ENCODE measurements around the gene LAMA4.
A peak's percentile ranks its signal among the peaks of the same experiment; 100 is the strongest.

Gene LAMA4

DNA sequence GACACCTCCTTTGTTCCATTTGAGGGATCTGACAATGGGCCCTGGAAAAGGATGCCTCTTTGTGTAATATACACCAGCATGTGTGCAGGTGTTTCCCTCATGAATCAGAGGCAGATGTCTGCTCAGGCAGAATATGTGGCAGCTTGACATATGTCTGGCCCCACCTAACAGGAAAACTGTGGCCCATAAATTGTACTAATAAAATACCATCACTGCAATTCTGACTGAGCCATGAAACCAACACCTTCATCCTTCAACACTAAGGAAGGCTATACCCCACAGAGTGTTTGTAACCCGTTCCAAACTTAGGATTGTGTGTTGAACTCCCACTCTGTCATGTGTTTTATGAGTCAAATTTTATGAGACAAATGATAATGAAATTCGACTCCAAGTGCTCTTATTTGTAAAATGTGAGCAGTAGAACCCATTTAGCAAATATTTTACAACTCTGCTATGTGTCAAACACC lies 22.7 kb downstream of the LAMA4 start:
- DNase-seq (ENCODE audit: low read depth) = peak; percentile 64
- TF ChIP-seq, protein P1, sequence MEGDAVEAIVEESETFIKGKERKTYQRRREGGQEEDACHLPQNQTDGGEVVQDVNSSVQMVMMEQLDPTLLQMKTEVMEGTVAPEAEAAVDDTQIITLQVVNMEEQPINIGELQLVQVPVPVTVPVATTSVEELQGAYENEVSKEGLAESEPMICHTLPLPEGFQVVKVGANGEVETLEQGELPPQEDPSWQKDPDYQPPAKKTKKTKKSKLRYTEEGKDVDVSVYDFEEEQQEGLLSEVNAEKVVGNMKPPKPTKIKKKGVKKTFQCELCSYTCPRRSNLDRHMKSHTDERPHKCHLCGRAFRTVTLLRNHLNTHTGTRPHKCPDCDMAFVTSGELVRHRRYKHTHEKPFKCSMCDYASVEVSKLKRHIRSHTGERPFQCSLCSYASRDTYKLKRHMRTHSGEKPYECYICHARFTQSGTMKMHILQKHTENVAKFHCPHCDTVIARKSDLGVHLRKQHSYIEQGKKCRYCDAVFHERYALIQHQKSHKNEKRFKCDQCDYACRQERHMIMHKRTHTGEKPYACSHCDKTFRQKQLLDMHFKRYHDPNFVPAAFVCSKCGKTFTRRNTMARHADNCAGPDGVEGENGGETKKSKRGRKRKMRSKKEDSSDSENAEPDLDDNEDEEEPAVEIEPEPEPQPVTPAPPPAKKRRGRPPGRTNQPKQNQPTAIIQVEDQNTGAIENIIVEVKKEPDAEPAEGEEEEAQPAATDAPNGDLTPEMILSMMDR (conservative IDR thresholded peaks at IDR 0.05; ENCODE audit: low read length) = no peak
- no peak overlapping the region for H3K4me3 ChIP-seq (ENCODE audit: low read length)

DNA sequence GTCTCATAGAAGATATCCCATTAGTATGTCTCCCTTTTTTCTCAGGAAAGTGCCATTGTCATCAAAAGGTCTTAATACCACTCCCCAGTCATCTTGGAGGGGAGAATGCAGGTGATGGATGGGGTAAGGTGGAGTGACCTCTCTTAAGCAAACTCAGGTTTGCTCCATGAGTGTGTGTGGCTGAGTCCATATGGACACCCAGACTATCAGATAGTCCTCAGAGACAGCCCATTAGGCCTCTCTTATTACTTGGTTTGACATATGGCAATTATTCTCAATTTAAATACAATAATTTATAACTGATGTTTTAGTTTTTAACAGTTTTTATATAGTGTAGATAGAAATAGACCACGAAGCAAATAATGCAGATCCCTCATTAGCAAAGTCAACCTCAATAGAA lies 23.2 kb downstream of the LAMA4 start:
- no peak for DNase-seq (ENCODE audit: low read depth)
- H3K4me3 ChIP-seq (ENCODE audit: low read length) = no peak overlapping the region
- TF ChIP-seq, protein P1 (conservative IDR thresholded peaks at IDR 0.05; ENCODE audit: low read length) = no peak

DNA sequence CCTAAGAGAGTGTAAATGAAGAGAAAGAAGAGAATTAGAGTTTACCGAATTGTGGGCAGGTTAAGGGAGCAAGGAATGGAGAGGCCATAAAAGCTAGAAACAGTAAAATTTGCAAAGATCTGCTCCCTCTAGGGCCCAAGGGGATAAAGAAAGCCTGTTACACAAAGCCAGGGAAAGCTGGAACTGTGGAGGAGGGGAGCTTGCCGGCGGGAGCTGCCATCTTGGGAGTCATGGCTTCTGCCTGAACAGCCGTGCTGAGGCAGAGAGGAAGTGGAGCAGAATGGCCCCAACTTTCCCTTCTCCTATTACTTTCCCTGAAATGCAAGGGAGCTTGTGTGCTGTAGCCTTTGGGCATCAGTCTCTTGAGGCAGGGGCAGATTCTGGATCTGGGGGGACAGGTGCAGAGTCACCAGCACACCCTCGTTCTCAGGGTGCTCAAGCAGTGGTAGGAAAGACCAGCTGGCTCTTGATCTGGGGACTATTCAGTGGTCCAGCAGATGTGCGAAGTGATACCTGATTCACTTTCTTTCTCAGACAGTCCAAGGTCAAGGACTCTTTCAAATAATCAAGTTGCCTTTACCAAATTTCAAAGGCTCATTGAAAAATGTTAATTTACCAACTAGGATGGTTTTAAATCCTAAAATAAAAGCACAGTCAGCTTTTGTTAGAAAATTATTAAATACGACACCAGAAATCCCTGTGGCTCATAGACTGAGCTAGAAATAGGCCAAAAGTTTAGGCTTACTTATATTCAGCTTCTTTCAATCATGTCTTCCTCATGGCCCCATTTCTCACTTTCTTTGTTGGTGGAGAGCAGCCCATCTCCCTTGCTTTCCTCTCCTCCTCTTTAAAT lies 25.7 kb downstream of the LAMA4 start:
- DNase-seq (ENCODE audit: low read depth) = no peak
- TF ChIP-seq, protein P1 (conservative IDR thresholded peaks at IDR 0.05; ENCODE audit: low read length) = no peak
- no peak overlapping the region for H3K4me3 ChIP-seq (ENCODE audit: low read length)

DNA sequence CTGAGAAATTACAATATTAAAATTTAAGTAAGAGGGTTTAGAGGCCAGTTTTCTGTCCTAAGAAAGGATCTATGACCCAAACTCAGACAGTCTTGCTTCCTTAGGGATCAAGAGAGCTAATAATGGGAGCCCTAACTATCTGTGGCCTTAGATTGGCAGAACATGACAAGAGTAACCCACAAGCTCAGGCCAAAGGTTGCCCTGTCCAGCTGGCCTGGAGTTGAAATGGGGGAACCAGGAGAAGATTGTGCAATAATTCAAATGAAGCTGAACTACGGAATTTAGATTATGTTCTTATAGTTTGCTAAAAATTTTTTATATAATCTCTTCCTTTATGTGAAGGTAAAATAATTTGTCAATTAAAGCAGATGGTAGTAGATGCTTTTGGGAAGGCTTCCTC lies 26.4 kb downstream of the LAMA4 start:
- TF ChIP-seq, protein P1 (conservative IDR thresholded peaks at IDR 0.05; ENCODE audit: low read length) = no peak

DNA sequence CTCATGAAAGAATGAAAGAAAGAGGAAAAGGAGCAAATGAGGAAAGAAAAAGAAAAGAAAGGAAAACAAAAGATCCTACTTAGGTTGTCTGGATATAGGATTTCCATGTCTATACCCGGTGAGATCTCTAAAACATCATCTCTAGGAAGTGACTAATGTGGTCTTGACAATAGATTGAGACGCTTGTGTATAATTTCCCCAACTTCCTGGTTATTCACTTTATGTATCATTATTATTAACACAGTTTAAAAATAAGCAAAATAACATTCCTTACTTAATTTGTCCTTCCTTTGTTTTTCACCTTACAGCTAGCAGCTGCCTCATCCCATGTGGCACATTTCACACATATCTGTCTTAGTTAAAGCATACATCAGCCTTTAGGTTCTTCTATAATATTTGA lies 27.0 kb downstream of the LAMA4 start:
- DNase-seq (ENCODE audit: low read depth) = no peak
- no peak overlapping the region for H3K4me3 ChIP-seq (ENCODE audit: low read length)
- TF ChIP-seq, protein P1 (conservative IDR thresholded peaks at IDR 0.05; ENCODE audit: low read length) = no peak

More for the DNA sequence above, 26.4 kb downstream of the LAMA4 start:
- DNase-seq (ENCODE audit: low read depth) = no peak
- no peak overlapping the region for H3K4me3 ChIP-seq (ENCODE audit: low read length)

DNA sequence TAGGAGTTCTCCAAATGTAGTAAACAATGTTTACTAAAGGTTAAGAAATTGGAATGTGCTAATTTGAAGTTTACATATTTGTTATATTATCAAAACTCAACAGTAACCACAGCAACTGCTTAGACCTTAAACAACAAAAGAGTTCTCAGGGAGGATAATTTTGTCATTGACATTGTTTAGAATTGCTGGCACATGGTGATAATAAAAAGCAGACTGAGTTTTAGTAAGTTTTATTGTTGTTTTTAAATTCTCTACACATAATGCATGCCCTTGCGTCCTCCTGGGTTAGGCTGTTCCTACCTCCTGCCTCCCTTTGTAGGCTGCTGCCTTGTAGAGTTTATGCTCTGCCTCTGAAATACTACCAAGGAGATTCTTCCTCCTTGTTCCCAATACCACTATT lies 28.7 kb downstream of the LAMA4 start:
- TF ChIP-seq, protein P1 (conservative IDR thresholded peaks at IDR 0.05; ENCODE audit: low read length) = no peak
- peak; percentile 90 for DNase-seq (ENCODE audit: low read depth)
- H3K4me3 ChIP-seq (ENCODE audit: low read length) = no peak overlapping the region

DNA sequence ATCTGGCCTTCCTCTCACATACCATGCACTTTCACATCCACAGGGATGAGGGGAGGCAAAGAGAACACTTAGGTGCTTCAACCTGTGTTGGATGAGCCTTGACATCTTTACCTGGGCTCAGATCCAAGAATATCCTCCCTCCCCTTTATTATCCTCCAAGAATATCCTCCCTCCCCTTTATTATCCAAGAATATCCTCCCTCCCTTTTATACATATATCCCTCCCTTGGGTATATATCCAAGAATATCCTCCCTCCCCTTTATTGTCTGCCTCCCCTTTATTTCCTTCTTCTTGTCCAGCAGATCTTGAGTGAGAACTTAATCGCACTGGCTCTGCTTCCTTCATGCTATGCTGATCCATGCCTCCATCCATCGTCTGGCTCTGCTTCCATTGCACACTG lies 30.3 kb downstream of the LAMA4 start:
- H3K4me3 ChIP-seq (ENCODE audit: low read length) = peak overlapping the region; percentile 21
- no peak for DNase-seq (ENCODE audit: low read depth)
- TF ChIP-seq, protein P1 (conservative IDR thresholded peaks at IDR 0.05; ENCODE audit: low read length) = no peak

Measured in AG10803 (cell line).